AG04449 (cell line): ENCODE data around the gene PPWD1.
A peak's percentile ranks its signal among the peaks of the same experiment; 100 is the strongest.
"Not testable (repeated sequence)": the region's sequence is repeated elsewhere in the genome, so short reads cannot be mapped to it uniquely, and the experiment has no call there.

ENCODE experiments used
- CTCF ChIA-PET: fragments of 350-600 bp; formaldehyde crosslinking; extraction: SDS; loops from one replicate; lab custom pipeline; 2021; ENCODE audit warnings: antibody characterized with exemption; lab: Yijun Ruan, JAX
- POLR2A ChIA-PET: fragments of 400-600, 350-600 bp; formaldehyde crosslinking; extraction: SDS; loops from one replicate; lab custom pipeline; 2020; ENCODE audit warnings: antibody characterized with exemption, inconsistent platforms; lab: Yijun Ruan, JAX
- DNase-seq: peaks from one replicate; pipeline ENCODE4 v3.0.0-alpha.2; 2010; ENCODE audit warnings: low read depth, low spot score
- H3K4me3 ChIP-seq: 2 replicates; pipeline ENCODE4 v1.5.1; 2011; ENCODE audit warnings: low read depth, mild to moderate bottlenecking, control low read depth, low read length
- TF ChIP-seq, protein P1 (sequence below): IDR thresholded peaks from one replicate; pipeline ENCODE4 v1.5.1; 2011; ENCODE audit warnings: mild to moderate bottlenecking, moderate library complexity, low read length, control low read depth, inconsistent platforms; ENCODE audit not compliant: insufficient read depth; ENCODE audit errors: missing control alignments

PPWD1 gene

DNA sequence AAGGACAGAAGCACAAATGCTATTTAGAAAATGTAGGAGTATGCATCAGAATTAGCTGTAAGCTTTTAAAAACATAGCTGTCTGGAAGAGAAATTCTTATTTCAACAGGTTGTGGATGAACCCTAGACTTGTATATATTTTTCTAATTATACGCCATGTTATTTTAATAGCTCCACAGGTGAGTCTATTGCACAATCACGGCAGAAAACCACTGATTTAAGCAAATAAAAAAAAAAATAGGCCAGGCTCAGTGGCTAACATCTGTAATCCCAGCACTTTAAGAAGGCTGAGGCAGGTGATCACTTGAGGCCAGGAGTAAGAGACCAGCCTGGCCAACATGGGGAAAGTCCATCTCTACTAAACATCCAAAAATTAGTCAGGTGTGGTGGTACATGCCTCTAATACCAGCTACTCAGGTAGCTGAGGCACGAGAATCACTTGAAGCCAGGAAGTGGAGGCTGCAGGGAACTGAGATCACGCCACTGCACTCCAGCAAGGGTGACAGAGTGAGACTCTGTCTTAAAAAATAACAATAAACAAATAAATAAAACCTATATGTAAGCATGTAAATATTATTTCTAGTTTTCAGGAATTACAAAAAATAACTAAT lies 49.3 kb downstream of the PPWD1 start:
- DNase-seq, result no peak
- TF ChIP-seq, protein P1, sequence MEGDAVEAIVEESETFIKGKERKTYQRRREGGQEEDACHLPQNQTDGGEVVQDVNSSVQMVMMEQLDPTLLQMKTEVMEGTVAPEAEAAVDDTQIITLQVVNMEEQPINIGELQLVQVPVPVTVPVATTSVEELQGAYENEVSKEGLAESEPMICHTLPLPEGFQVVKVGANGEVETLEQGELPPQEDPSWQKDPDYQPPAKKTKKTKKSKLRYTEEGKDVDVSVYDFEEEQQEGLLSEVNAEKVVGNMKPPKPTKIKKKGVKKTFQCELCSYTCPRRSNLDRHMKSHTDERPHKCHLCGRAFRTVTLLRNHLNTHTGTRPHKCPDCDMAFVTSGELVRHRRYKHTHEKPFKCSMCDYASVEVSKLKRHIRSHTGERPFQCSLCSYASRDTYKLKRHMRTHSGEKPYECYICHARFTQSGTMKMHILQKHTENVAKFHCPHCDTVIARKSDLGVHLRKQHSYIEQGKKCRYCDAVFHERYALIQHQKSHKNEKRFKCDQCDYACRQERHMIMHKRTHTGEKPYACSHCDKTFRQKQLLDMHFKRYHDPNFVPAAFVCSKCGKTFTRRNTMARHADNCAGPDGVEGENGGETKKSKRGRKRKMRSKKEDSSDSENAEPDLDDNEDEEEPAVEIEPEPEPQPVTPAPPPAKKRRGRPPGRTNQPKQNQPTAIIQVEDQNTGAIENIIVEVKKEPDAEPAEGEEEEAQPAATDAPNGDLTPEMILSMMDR, result no peak
- CTCF ChIA-PET, result interaction anchor here (1.4 kb wide), 1 partner anchor 11 kb away, joined by 3 read pairs; no protein-coding TSS in a partner anchor
- POLR2A ChIA-PET, result no interaction called here
- no peak overlapping the region for H3K4me3 ChIP-seq

GRCh38 chr5:65620021-65620420 lies 56.9 kb downstream of the PPWD1 start:
- H3K4me3 ChIP-seq, result no peak overlapping the region
- ChIA-PET POLR2A (no interaction called here), CTCF (interaction anchor here (0.8 to 1.1 kb wide), 2 partner anchors 9 to 15 kb away, joined by 3 to 7 read pairs; no protein-coding TSS in a partner anchor)
- TF ChIP-seq, protein P1, result no peak
- DNase-seq, result no peak

DNA sequence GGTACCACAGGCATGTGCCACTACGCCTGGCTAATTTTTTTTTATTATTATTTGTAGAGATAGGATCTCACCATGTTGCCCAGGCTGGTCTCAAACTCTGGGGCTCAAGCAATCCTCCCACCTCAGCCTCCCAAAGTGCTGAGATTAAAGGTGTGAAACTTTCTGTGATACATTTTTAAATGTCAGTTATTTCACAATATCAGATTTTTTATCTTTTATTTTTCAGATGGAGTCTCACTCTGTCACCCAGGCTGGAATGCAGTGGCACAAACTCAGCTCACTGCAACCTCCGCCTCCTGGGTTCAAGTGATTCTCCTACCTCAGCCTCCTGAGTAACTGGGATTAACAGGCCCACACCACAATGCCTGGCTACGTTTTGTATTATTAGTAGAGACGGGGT lies 58.9 kb downstream of the PPWD1 start:
- H3K4me3 ChIP-seq, DNase-seq, POLR2A ChIA-PET: not testable (repeated sequence)
- CTCF ChIA-PET, result interaction anchor here (1.0 kb wide), 1 partner anchor 26 kb away, joined by 3 read pairs; no protein-coding TSS in a partner anchor

DNA sequence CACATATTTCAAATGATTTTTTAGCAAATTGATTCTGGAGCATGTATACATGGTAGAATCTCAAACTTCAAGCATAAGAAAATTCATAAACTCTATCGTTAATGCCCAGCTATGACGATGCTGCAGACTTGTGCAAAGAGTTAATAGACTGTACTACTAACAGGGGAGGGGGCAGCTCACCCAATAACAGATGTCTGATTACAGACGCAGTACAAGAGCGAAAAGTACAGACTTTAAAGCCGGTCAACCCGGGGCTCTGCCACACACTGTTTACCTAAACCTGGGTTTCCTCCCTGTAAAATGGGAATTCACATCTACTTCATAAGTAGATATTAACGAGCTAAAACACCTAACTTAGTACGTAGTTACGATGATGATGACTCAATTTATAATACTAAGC lies 60.4 kb downstream of the PPWD1 start:
- ChIA-PET POLR2A (no interaction called here), CTCF (interaction anchor here (0.8 to 1.4 kb wide), 5 partner anchors 11 to 988 kb away, joined by 3 to 4 read pairs (median 3); no protein-coding TSS in a partner anchor)
- TF ChIP-seq, protein P1, result no peak
- no peak for DNase-seq
- H3K4me3 ChIP-seq, result peak overlapping the region; percentile 90

DNA sequence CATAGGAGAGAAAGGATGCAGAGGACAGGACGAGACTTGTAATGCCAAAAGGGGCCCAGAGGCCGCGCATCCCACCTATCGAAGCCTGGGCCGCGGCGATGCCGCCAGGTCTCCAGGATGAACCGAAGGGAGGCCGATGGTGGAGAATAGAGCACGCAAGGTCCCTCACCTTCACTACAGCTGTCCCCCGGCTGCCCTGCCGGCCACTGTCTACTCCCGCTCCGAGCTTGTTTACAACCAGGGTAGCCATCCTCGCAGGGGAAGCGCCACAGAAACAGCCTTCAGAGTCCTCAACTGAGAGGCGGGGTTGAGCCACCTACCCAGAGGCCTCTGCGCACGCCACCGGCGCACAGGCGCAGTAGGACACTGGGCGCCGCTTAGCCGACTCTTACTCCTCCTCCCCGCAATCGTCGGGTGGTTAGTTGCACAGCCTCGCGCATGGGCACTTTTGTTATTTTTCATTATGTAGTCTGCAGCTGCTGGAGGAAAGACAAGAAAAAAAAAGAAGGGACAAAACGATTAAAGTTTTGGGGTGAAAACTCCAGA lies 61.0 kb downstream of the PPWD1 start, which contains the start of gene TRIM23:
Gene TRIM23, minus strand, starts transcription at position 309 of the 546 bp plus-strand sequence. Its CDS starts 59 bp downstream, at position 250.
- DNase-seq, result peak; percentile 58
- TF ChIP-seq, protein P1, result no peak
- ChIA-PET CTCF (interaction anchor here (0.8 to 1.4 kb wide), 5 partner anchors 12 to 988 kb away, joined by 3 to 4 read pairs (median 3); no protein-coding TSS in a partner anchor), POLR2A (no interaction called here)
- peak within 1 kb of the TSS; percentile 90 for H3K4me3 ChIP-seq

- peak; percentile 40 for DNase-seq
- POLR2A ChIA-PET, result no interaction called here
- CTCF ChIA-PET, result interaction anchor here (1.0 to 1.2 kb wide), 3 partner anchors 10 to 17 kb away, joined by 3 to 4 read pairs (median 3); no protein-coding TSS in a partner anchor
- TF ChIP-seq, protein P1, result no peak
- H3K4me3 ChIP-seq, result peak within 1 kb of the TSS; percentile 90
Measured at GRCh38 chr5:65624571-65625555, 61.8 kb downstream of the PPWD1 start, which contains the start of the genes SHLD3 and TRAPPC13. TSS of gene SHLD3 (plus strand) at chr5:65625027. CDS start at chr5:65629588, 4,561 bp downstream. TSS of gene TRAPPC13 (plus strand) at chr5:65625027. CDS start at chr5:65625061, 34 bp downstream.
